Measurements from ENCODE around the gene ANKS1B.

DNA sequence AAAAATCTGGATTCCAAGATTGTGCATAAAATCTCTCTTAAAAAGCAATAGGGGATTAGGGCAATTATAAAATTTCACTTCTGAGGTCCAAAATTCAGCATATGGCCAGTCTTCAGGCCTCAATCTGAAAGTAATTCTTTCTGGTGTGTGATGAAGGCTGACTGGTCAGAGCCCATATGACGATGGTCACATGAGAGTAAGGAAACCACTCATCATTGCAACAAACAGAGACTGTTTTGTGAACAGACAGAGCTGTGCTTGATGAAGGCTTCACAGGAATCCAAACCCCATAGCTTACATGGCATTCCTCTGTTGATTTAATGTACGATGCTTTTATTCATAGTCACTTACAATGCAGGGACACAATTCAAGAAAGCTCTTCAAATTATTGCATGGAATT, 1101.5 kb downstream of the ANKS1B start:
- TF ChIP-seq, protein P1, sequence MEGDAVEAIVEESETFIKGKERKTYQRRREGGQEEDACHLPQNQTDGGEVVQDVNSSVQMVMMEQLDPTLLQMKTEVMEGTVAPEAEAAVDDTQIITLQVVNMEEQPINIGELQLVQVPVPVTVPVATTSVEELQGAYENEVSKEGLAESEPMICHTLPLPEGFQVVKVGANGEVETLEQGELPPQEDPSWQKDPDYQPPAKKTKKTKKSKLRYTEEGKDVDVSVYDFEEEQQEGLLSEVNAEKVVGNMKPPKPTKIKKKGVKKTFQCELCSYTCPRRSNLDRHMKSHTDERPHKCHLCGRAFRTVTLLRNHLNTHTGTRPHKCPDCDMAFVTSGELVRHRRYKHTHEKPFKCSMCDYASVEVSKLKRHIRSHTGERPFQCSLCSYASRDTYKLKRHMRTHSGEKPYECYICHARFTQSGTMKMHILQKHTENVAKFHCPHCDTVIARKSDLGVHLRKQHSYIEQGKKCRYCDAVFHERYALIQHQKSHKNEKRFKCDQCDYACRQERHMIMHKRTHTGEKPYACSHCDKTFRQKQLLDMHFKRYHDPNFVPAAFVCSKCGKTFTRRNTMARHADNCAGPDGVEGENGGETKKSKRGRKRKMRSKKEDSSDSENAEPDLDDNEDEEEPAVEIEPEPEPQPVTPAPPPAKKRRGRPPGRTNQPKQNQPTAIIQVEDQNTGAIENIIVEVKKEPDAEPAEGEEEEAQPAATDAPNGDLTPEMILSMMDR (IDR thresholded peaks at IDR 0.05 in 2 of 3, conservative IDR thresholded peaks at IDR 0.05 in 1 of 3; ENCODE audit: borderline replicate concordance in 1 of 3, insufficient read depth in 1 of 3, low read depth in 2 of 3, low read length in 2 of 3) = no peak
- TF ChIP-seq POLR2AphosphoS5 (IDR thresholded peaks at IDR 0.05; ENCODE audit: low read depth, low read length) (no peak), RAD21 (IDR thresholded peaks at IDR 0.05; ENCODE audit: low read depth) (no peak), CEBPB (IDR thresholded peaks at IDR 0.05; ENCODE audit: low read depth) (no peak), POLR2A (IDR thresholded peaks at IDR 0.05; ENCODE audit: borderline replicate concordance, extremely low read depth, insufficient read depth, insufficient read length) (no peak), ZNF274 (IDR thresholded peaks at IDR 0.05; ENCODE audit: low read depth, low read length) (no peak), EZH2 (IDR thresholded peaks at IDR 0.05) (no peak), SP1 (IDR thresholded peaks at IDR 0.05; ENCODE audit: low read depth) (no peak), EZH2phosphoT487 (IDR thresholded peaks at IDR 0.05; ENCODE audit: borderline replicate concordance) (no peak), CBX3 (IDR thresholded peaks at IDR 0.05; ENCODE audit: low read depth) (no peak)
- TF ChIP-seq, protein P2, sequence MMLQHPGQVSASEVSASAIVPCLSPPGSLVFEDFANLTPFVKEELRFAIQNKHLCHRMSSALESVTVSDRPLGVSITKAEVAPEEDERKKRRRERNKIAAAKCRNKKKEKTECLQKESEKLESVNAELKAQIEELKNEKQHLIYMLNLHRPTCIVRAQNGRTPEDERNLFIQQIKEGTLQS (IDR thresholded peaks at IDR 0.05) = no peak

All from HCT116 (cell line).